ENCODE data around the gene STK10.

DNA sequence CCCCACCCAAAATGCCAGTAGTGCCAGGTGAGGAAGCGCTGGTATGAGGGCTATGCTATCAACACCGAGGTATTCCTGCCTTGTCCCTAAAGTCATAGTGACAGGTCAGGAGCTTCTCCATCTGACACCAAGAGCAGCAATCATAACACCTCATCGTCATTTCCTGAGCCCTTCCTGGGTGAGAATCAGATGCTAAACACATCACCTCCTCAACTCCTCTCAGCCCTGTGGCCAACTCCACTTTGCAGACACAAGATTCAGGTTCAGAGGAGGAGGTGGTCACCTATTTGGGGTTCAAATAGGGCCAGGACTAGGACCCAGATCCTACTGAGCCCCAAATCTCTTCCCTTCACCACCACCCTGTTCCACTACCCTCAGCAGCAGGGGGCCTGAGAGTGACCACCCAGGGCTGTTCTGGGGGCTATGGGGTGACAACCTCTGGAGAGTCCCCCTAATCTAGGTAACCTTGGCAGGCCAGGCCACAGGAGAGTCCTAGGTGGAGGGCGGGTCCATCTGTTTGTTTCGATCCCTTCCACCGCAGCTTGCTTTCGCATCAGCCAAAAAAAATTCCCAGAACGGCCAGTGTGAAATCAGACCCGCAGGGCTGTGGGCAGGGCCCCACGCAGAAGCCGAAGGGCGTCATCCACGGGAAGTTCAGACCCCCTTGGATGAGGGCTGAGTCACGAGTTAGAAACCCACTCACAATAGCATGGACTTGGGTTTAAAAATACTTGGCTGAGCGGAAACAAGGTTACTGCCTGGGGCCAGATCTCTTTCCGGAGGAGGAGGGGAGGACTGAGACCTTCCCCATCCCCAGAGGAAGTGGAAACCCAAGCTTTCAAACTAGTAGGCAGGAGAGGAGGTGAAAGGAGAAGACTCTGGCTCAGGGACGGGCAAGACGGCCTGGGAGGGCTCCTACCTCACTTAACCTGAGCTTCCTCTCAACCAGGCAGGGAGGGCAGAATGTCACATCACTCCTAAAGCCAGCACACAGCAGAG is 8.7 kb downstream of the STK10 start:
- no peak for TF ChIP-seq CTCF (IDR thresholded peaks at IDR 0.05)
- TF ChIP-seq POLR2AphosphoS5 (IDR thresholded peaks at IDR 0.05), result no peak
